Dedifferentiated amniotic fluid mesenchymal stem cell (primary cell): ENCODE results near the gene DCDC2C.

ENCODE experiments used
- DNase-seq: peaks from one replicate; pipeline ENCODE4 v3.0.0-alpha.2; 2016; ENCODE audit errors: extremely low spot score

The DCDC2C gene

DNA sequence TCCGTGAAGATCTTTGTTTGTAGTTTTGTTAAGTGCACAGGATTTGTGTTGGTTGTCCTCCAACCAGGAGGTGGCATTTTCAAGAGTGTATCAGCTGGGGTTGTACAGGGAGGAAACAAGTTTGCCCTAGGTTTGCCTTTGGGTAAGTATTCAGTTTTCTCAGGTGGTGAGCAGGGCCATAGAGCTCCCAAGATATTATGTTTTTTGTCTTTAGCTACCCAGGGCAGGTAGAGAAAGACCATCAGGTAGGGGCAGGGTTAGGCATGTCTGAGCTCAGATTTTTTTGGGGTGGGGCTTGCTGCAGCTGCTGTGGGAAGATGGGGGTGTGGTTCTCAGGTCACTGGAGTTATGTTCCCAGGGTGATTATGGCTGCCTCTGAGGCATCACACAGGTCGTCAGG lies 191.6 kb downstream of the DCDC2C start:
- no peak for DNase-seq
